SK-MEL-5 (cell line): ENCODE results near the gene PLXNC1. TPM values are rescaled to one million over a fixed set of nuclear protein-coding genes. Genes with fewer than 3 reads are reported as not detected.

Experiments used
- DNase-seq: peaks from one replicate; pipeline ENCODE4 v3.0.0-alpha.2; 2016; ENCODE audit warnings: low read depth, low spot score
- in situ Hi-C: cut with HindIII; loops from 2 replicates; pipeline ENCODE4 v1.10.0; 2016; ENCODE audit warnings: low sequenced_read_pairs, high pct_unique_total_duplicates, low pct_unique_long_range_greater_than_20kb
- total RNA-seq: library from RNA; depleted of rRNA; stranded (reverse); fragments of >200 nt; shearing (Covaris generic); gene quantifications from 2 replicates; pipeline ENCODE4 v1.2.3, GENCODE V29; 2014

PLXNC1 gene
- total RNA-seq, 1 experiment from 2014 or later, result 48.8 TPM

DNA sequence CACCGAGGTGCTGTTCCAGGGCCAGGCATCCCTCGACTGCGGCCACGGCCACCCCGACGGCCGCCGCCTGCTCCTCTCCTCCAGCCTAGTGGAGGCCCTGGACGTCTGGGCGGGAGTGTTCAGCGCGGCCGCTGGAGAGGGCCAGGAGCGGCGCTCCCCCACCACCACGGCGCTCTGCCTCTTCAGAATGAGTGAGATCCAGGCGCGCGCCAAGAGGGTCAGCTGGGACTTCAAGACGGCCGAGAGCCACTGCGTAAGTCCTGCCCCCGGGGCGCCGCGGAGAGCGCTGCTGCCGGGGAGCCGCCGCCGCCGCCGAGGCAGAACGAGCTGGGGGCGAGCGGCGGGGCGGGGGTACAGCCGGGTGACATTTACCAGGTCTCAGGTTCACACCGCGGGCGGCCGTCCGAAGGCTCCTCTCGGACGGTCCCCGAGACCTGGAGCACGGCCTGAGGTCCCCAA is 1.4 kb downstream of the PLXNC1 start:
- in situ Hi-C loops, result no loop called here
- peak; percentile 42 for DNase-seq

GRCh38 chr12:94150240-94151121 is 2.1 kb downstream of the PLXNC1 start:
- no peak for DNase-seq
- in situ Hi-C loops, result no loop called here

DNA sequence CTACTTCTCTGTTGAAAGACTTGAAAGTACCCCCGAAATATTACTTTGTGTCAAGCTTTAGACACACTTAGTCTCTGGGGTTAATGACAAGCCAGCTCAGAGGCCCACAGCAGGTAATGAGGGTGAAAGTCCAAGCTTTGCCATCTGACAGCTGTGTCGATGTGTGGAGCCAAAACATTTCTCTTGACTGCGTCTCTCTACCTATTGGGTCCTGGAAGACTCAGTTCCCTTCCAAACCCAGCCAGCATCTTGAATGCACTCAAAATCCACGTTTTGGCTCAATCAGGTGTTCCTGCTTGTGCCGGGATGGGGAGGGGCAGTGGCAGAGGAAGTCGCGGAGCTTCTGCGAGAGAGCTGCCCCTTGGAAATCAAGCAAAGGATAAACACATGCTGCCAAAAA is 3.2 kb downstream of the PLXNC1 start:
- in situ Hi-C loops, result no loop called here
- no peak for DNase-seq

DNA sequence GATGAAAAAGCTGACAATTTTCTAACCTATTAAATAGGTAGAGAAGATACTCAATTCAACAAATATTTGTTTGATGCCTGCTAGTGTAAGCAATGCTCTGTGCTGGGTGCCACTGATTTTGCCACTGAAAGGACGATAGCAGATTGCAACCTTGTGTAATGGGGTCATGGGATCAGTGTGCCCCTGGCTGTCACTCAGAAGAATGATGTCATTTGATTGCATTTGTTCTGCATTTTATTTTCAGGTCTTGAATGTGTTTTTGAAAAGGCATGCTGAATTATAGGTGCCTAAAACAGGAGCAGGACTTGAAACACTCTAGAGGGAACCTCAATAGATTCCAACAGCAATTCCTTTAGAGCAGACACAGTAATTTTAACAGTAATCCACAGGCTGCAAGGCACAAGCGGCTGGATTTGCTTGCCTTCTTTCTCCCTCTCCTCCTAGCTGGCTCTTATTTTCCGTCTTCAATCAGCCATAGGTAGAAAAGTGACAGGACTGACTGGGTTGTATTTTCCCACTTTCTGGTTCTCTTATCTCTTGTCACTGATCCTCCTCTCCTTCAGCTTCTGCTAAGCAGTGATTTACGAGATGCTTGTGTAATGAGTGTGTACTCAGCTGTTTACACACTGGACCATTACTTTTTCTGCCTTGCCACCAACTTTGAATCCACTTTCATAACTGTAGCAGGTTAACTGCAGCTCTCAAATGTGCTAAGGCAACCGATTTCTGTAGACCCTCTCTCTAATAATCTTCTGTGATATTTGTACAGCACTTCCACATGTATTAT is 4.1 kb downstream of the PLXNC1 start:
- in situ Hi-C loops, result no loop called here
- no peak for DNase-seq

- DNase-seq, result no peak
- in situ Hi-C loops, result no loop called here
These were observed 8.8 kb downstream of the PLXNC1 start for GRCh38 chr12:94157181-94157580.

- no peak for DNase-seq
- in situ Hi-C loops, result no loop called here
These were observed 9.6 kb downstream of the PLXNC1 start for GRCh38 chr12:94157981-94158411.

GRCh38 chr12:94158666-94159065 is 10.3 kb downstream of the PLXNC1 start:
- in situ Hi-C loops, result no loop called here
- DNase-seq, result no peak

- in situ Hi-C loops, result no loop called here
- no peak for DNase-seq
These were observed 13.7 kb downstream of the PLXNC1 start for GRCh38 chr12:94162108-94162507.

DNA sequence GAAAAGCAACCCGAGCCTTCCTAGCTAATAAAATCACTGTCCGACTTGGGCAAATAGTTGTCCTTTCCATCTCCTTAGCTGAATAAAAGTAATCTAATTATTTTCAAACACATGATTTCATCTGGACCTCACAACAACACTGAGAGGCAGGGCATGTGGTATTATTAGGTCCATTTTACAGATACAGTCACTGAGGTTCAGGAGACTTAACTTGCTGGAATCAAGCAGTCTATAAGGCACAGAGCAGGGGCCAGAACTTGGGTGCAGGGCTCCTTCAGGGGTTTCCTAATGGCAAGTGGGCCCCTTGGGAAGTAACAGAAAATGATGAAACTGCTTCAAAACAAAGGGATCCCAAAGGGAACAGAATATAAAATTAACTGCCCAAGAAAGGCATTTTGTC is 15.5 kb downstream of the PLXNC1 start:
- DNase-seq, result no peak
- in situ Hi-C loops, result no loop called here

GRCh38 chr12:94165138-94165537 is 16.8 kb downstream of the PLXNC1 start:
- in situ Hi-C loops, result no loop called here
- peak; percentile 39 for DNase-seq

GRCh38 chr12:94165670-94166364 is 17.4 kb downstream of the PLXNC1 start:
- peak; percentile 72 for DNase-seq
- in situ Hi-C loops, result no loop called here

DNA sequence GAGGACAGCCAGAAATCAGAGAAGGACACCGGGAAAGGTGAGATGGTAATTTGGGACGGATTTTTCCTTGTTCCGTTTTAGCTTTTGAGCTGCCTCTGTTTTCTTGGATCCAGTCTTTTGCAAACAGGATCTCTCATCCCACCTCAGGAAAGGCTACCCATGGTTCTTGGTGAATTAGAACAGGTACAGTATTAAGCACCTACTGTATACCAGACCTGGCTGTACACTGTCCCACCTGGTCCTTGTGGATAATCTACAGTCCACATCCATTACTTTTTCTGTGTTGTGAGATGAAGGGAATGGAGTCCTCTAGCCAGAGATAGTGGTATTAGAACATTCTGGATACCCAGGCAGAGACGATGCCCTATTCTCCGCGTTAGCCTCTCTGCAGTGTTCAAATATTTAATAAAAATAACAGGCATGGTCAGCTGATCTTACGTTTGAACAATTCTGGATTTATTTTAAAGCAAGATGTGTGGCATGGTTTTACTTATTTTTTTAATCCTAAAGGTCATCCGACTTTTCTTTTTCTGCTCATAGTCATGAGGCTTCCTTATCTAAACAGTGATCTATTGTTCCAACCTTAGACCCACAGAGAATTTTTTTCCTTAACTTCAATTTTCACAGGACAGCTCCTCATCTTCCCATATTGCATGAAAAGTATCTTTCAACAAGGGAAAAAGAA is 18.8 kb downstream of the PLXNC1 start:
- in situ Hi-C loops, result no loop called here
- peak; percentile 92 for DNase-seq

DNA sequence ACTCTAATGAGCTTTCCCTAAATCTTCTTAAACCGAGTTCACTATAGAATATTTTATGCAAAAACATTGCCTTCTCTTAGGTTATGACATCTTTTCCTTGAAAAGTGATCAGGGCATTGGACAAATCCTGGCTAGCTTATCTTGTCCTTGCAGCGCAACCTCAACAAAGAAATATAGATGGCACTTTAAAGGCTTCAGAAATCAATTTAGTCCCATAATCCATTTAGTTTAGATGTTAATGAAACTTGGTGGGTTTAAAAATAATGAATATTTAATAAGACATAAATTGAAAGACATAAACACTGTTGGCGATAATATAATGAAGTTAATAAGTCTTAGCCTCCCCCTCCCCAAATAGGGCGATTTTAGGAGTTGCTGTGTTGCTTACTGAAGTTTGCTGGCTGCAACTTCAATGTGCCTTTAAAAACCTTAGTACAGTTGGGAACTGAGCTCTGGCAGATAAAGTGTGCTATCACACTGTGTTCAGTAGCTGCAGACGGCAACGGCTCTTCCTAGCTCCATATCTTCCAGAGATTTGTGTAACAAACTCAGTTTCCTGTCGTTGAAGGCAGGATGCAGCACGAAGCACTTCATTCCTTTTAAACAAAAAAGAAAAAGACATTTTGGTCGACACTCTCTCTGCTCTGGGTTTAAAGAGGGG is 19.5 kb downstream of the PLXNC1 start:
- peak; percentile 49 for DNase-seq
- in situ Hi-C loops, result no loop called here

- DNase-seq, result no peak
- in situ Hi-C loops, result no loop called here
These were observed 21.1 kb downstream of the PLXNC1 start for GRCh38 chr12:94169495-94169894.

GRCh38 chr12:94169966-94170689 is 21.8 kb downstream of the PLXNC1 start:
- in situ Hi-C loops, result no loop called here
- DNase-seq, result no peak

DNA sequence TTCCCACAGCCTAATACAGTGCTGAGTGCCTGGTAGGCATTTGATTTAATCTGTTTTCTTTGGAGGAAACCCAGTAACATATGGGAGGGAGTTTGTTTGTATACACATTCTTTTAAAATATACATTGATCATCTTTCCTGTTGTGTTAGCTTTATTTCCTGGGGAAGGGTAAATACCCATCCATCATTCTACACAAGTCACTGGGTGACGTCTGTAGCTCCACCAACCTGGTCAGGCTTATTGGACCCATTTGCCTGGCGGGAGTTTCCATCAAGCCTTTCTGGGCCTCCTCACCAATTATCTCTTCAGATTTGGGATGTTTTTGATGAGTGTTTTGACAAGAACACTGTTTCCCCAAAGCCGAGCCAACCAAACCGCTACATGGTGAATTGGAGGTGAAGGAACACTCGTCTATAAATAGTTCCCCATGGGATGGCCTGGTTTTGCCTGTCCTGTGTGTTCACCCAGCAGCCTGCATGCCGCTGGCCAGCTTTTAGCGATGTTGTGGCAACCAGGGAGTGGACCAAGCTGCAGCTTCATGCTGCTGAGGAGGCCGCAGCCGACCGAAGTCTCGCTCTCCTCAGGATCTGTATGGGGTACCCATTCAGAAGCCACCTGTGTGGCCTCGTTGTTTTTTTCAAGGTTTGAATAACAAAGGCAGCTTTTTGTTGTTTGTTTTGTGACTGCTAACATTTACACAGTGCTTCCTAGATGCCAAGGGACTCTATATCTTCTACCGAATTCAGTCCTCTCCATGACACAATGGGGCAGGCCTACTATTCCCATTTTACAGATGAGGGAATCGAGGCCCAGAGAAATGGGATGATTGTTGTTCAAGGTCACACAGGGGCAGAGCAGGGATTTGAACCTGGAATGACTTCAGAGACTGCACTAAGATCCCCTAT is 22.6 kb downstream of the PLXNC1 start:
- DNase-seq, result no peak
- in situ Hi-C loops, result no loop called here
